ENCODE results near the gene MRPL18. TPM values are rescaled to one million over a fixed set of nuclear protein-coding genes. Genes with fewer than 3 reads are reported as not detected.
"Not testable (repeated sequence)": the region's sequence is repeated elsewhere in the genome, so short reads cannot be mapped to it uniquely, and the experiment has no call there.

Gene MRPL18
- total RNA-seq, 2 donors from 2014 or later = 95.2 to 97.4 TPM

DNA sequence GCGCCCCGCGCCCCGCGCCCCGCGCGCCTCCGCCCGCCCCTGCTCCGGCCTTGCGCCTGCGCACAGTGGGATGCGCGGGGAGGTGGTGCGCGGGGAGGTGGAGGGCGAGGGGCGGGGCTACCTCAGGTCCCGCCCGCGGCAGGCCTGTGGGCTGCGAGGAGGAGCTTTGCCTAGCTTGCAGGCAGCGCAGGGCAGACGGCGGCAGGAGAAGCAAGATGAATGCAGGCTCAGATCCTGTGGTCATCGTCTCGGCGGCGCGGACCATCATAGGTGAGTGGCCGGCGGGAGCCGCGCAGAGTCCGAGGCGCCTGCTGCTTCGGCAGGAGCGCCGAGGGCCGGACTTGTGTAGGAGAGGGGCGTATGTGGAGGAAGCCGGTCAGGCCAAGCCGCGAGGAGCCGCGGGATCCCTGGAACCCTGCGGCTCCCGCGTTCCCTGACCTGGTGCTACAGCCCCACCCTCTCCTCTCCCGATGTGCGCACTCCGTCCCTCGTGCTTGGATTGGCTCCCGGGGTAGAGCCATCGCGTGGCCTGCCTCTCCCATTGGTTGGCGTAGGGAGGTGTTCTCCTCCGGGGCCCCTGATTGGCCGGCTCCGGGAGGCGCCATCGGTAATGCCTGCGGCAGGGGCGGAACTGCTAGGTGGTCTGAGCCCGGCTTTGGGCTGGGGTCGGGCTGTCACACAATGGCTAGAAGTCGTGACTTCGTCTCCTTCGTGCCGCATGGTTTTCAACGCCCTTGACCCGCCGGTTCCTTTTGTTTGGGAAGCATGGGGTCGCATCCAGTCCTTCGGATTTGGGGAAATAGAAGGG is 28.2 kb upstream of the MRPL18 start, which contains the start of gene ACAT2:
Gene ACAT2, plus strand, starts transcription at position 173 of the 808 bp plus-strand sequence. Its CDS starts 43 bp downstream, at position 216.
- H3K9me3 Mint-ChIP-seq = no peaks in the 10 kb centered on the region
- ATAC-seq (peak; percentile 96), DNase-seq (ENCODE audit: low spot score in 2 of 2) (peak; percentile 92 to 96)
- peaks cover 24 to 28% of the 10 kb centered on the region in 2 donors for H3K36me3 Mint-ChIP-seq
- H3K27ac Mint-ChIP-seq = peak within 1 kb of the TSS; percentile 98 to 99

DNA sequence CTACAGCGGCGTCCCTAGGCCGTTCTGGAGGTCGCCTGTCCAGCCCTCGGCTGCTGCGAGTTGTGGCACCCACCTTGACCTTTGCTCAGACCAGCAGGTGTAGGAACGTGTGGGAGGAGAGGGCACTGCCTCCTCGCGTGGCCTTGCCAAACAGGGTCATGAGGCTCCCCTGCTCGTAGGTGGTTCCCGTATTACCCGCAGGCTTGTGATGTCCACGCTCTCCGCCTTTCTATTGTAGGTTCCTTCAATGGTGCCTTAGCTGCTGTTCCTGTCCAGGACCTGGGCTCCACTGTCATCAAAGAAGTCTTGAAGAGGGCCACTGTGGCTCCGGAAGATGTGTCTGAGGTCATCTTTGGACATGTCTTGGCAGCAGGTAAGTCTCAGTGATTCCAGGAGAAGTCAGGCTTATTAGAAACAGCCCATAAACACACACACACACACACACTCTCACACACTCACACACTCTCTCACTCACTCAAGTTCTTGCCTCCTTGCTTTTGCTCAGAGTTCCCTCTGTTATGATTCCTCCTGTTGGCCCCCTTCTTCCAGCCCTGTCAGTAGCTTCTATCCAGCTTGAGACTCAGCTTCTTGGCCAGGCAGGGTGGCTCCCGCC is 27.5 kb upstream of the MRPL18 start:
- DNase-seq (ENCODE audit: low spot score in 2 of 2) = peak in 1 of 2 donors; percentile 21
- Mint-ChIP-seq H3K27ac (peak overlapping the region; percentile 97 to 99), H3K36me3 (peaks cover 25 to 28% of the 10 kb centered on the region in 2 donors), H3K9me3 (no peaks in the 10 kb centered on the region)
- peak in 1 of 2 donors; percentile 14 for ATAC-seq

GRCh38 chr6:159766906-159767305 is 23.4 kb upstream of the MRPL18 start:
- DNase-seq (ENCODE audit: low spot score in 2 of 2) (no peak), ATAC-seq (no peak)
- Mint-ChIP-seq H3K27ac (peak overlapping the region in 1 of 2 donors; percentile 32), H3K9me3 (no peaks in the 10 kb centered on the region), H3K36me3 (peaks cover 23 to 54% of the 10 kb centered on the region in 2 donors)

DNA sequence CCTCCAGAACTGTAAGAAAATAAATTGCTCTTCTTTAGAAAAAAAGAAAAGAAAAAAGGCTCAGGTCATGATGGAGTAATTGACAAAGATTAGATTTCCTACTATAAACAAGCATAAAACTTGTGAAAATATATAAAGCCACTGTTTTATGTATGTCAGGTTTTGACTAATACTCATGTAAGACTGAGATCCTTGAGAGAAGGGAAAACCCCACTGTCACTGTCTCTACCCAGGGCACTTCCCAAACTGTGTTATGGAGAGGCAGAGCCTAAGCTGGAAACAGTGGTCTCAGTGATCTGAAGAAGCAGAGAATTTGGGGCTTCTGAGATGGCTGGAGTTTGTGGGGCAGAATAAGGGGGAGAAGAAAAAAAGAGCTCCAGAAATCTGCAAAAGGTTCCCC is 20.8 kb upstream of the MRPL18 start:
- Mint-ChIP-seq H3K27ac (peak overlapping the region; percentile 17 to 82), H3K9me3 (no peaks in the 10 kb centered on the region), H3K36me3 (peaks cover 14 to 51% of the 10 kb centered on the region in 2 donors)
- DNase-seq (ENCODE audit: low spot score in 2 of 2) = no peak
- peak; percentile 64 to 89 for ATAC-seq

DNA sequence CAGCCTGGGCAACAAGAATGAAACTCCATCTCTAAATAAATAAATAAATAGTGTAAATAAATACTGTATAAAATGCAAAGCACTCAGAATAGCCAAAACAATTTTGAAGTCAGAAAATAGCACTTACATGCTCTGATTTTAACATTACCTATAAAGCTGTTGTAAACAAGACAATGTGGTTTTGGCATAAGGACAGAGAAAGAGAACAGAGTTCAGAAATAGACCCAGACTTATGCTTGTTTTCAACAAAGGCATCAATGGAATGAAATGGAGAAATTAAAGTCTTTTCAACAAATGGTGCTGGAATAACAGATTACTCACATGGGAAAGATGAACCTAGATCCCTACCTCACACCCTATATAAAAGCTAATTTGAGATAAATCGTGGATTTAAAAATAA is 18.1 kb upstream of the MRPL18 start:
- Mint-ChIP-seq H3K9me3 (no peaks in the 10 kb centered on the region), H3K36me3 (peaks cover 10 to 54% of the 10 kb centered on the region in 2 donors), H3K27ac (no peak overlapping the region)
- no peak for DNase-seq (ENCODE audit: low spot score in 2 of 2)
- ATAC-seq = no peak

DNA sequence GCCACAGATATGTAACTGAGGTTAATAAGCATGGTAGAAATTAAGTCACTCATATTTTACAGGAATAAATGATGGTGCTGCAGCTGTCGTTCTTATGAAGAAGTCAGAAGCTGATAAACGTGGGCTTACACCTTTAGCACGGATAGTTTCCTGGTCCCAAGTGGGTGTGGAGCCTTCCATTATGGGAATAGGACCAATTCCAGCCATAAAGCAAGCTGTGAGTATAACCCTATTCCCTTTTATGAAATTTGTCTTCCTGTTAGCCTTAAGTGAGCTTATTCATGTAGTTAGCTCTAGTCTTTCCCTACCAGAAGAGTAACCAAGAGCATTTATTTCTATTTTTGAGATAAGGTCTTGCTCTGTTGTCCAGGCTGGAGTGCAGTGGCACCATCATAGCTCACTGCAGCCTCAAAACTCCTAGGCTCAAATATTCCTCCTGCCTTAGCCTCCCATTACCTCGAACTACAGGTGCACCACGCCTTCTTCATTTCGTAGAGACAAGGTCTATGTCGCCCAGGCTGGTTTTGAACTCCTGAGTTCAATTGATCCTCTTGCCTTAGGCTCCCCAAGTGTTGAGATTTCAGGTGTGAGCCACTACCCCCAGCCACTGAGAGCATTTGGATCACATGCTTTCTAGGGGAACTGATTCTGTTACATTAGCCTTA is 12.9 kb upstream of the MRPL18 start:
- peaks cover 7 to 25% of the 10 kb centered on the region in 2 donors for H3K36me3 Mint-ChIP-seq

GRCh38 chr6:159778131-159778530 is 12.1 kb upstream of the MRPL18 start:
- ATAC-seq = no peak
- no peak for DNase-seq (ENCODE audit: low spot score in 2 of 2)
- Mint-ChIP-seq H3K36me3 (peaks cover 14 to 31% of the 10 kb centered on the region in 2 donors), H3K9me3 (no peaks in the 10 kb centered on the region), H3K27ac (peak overlapping the region in 1 of 2 donors; percentile 74)

More for the DNA sequence above, 12.9 kb upstream of the MRPL18 start:
- Mint-ChIP-seq H3K27ac (peak overlapping the region in 1 of 2 donors; percentile 74), H3K9me3 (no peaks in the 10 kb centered on the region)
- DNase-seq (ENCODE audit: low spot score in 2 of 2) = no peak
- no peak for ATAC-seq

- ATAC-seq (no peak), DNase-seq (ENCODE audit: low spot score in 2 of 2) (no peak)
- H3K9me3 Mint-ChIP-seq = no peaks in the 10 kb centered on the region
- H3K27ac Mint-ChIP-seq = no peak overlapping the region
- peaks cover 14 to 31% of the 10 kb centered on the region in 2 donors for H3K36me3 Mint-ChIP-seq
Measured at GRCh38 chr6:159778542-159779103, 11.6 kb upstream of the MRPL18 start.

DNA sequence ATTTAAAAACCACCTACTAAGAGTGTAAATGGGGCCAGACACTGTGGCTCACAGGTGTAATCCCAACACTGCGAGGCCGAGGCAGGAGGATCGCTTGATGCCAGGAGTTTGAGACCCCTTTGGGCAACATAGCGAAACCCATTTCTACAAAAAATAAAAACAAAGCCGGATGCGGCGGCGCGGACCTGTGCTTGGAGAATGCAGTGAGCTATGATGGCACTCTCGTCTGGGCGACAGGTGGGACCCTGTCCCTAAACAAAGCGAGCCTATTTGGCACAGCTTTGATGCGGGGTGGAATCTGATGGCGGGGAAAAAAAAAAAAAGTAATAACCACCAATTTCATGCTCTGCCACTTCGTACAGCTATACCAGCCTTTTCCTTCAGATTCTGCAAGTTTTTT is 2.0 kb upstream of the MRPL18 start:
- Mint-ChIP-seq H3K9me3 (no peaks in the 10 kb centered on the region), H3K27ac (peak overlapping the region; percentile 96 to 99), H3K36me3 (peaks cover 45 to 59% of the 10 kb centered on the region in 2 donors)
- ATAC-seq = no peak
- DNase-seq (ENCODE audit: low spot score in 2 of 2) = no peak

DNA sequence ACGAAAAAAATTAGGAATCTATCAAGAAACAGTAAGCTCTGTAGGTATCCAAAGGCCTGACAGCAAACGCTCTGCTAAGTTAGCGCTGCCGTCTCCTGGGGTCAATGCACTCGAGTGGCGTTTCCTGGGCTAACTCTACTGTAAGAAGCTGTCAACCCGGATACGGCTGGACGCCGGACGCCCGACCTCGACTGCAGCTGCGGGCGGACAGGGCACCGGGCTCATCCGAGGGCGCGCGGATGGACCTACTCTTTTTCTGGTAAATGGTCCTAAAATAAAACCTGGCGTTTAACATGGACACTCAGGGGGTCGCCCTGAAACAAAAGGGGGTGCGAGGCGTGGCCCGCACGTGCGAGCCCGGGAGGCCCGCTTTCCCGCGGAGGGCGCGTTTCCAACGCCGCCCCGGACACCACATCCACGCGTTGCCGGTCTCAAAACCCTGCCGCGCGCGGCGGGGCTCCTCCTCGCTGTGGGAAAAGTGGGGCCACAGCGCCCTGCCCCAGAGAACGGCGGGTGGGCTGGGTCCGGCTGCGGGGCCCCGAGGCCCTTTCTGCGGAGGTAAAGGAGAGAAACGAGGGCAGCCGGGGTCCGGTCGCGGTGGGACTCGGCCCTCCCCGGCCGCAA is 1.4 kb upstream of the MRPL18 start:
- Mint-ChIP-seq H3K36me3 (peaks cover 45 to 59% of the 10 kb centered on the region in 2 donors), H3K27ac (peak overlapping the region; percentile 96 to 99), H3K9me3 (no peaks in the 10 kb centered on the region)
- DNase-seq (ENCODE audit: low spot score in 2 of 2) (peak; percentile 20 to 63), ATAC-seq (no peak)

GRCh38 chr6:159789377-159790148 is 704 bp upstream of the MRPL18 start, which contains the start of gene TCP1:
Gene TCP1 (minus strand): TSS chr6:159789602. CDS start chr6:159789468, 134 bp downstream.
- H3K27ac Mint-ChIP-seq = peak within 1 kb of the TSS; percentile 98 to 99
- ATAC-seq (peak; percentile 79 to 88), DNase-seq (ENCODE audit: low spot score in 2 of 2) (peak; percentile 96 to 98)

DNA sequence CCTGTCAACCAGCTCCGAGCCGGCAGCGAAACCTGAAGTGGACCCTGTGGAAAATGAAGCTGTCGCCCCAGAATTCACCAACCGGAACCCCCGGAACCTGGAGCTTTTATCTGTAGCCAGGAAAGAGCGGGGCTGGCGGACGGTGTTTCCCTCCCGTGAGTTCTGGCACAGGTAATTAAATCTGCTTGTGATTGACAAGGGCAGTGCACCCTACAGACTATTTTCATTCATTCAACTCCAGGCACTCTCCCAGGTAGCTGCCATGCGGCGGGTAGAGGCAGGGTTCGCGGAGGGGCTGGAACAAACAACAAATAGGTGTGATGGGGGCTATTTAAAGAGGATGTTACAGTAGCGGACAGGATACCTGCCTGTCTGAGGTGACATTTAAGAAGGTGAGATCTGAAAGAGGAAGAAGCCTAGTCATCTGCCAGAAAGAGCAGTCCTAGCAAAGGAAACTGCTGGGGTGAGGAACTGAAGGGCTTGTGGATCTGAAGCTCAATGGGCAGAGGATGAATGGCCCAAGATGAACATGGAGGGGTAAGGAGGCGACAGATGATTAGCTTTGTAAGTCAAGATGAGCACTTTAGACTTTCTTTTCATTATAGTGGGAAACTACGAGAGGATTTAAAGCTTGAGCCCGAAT is 810 bp downstream of the MRPL18 start:
- Mint-ChIP-seq H3K36me3 (peaks cover 50 to 51% of the 10 kb centered on the region in 2 donors), H3K27ac (peak overlapping the region; percentile 98 to 99), H3K9me3 (no peaks in the 10 kb centered on the region)
- peak in 1 of 2 donors; percentile 12 for DNase-seq (ENCODE audit: low spot score in 2 of 2)
- ATAC-seq = no peak

More at GRCh38 chr6:159789377-159790148, 704 bp upstream of the MRPL18 start, which contains the start of gene TCP1:
- Mint-ChIP-seq H3K36me3 (peaks cover 48 to 59% of the 10 kb centered on the region in 2 donors), H3K9me3 (no peaks in the 10 kb centered on the region)

DNA sequence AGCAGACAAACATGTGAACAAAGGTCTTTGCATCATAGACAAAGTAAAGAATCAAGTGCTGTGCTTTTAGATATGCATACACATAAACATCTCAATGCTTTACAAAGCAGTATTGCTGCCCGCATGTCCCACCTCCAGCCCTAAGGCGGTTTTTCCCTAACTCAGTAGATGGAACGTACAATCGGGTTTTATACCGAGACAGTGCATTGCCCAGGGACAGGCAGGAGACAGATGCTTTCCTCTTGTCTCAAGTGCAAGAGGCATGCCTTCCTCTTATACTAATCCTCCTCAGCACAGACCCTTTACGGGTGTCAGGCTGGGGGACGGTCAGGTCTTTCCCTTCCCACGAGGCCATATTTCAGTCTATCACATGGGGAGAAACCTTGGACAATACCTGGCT is 4.7 kb downstream of the MRPL18 start:
- H3K9me3 Mint-ChIP-seq; DNase-seq (ENCODE audit: low spot score in 2 of 2); ATAC-seq: not testable (repeated sequence)
- H3K36me3 Mint-ChIP-seq = peaks cover 31 to 42% of the 10 kb centered on the region in 2 donors
- H3K27ac Mint-ChIP-seq = peak overlapping the region; percentile 33 to 76

DNA sequence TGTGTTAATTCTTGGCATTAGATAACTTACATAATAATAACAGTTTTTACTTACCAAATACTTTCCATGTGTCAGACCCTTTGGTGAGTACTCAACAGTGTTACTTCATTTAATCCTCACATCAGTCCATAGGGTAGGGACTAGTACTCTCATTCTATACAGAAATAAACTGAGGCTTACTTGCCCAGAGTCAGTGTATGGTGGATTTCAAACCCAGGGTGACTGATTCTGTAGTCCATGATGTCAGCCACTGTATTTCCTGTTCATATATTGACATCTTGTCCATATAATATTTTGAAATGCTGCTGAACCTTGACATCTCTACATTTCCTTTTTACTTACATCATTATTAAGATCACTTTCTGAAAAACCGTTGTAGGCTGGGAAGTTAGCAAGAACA is 7.3 kb downstream of the MRPL18 start:
- H3K36me3 Mint-ChIP-seq = peaks cover 7 to 20% of the 10 kb centered on the region in 2 donors
- H3K27ac Mint-ChIP-seq = peak overlapping the region; percentile 0 to 37
- no peak for DNase-seq (ENCODE audit: low spot score in 2 of 2)
- no peak for ATAC-seq
- H3K9me3 Mint-ChIP-seq = no peaks in the 10 kb centered on the region
